IMR-90 (cell line): ENCODE measurements around the gene MED23. TPM values are rescaled to one million over a fixed set of nuclear protein-coding genes. Genes with fewer than 3 reads are reported as not detected.

Source experiments
- ATAC-seq: fragments of 200-7000 bp; cut with Tn5 transposase; 2 replicates; pipeline ENCODE4 v1.9.1; 2020; ENCODE audit warnings: low read depth, mild to moderate bottlenecking, moderate library complexity
- BruUV-seq: library from RNA; stranded (reverse); fragments of 400-500 nt; replicated peaks from 2 replicates; lab custom pipeline; 2021; lab: Mats Ljungman, UMichigan
- CTCF ChIA-PET: fragments of 300-600 bp; formaldehyde crosslinking; extraction: SDS; loops from one replicate; lab custom pipeline; 2021; ENCODE audit warnings: antibody characterized with exemption; lab: Yijun Ruan, JAX
- POLR2A ChIA-PET: fragments of 300-600 bp; sonication (Branson Sonifier 250); formaldehyde crosslinking; loops from one replicate; lab custom pipeline; 2022; ENCODE audit warnings: antibody characterized with exemption; ENCODE audit not compliant: unreplicated experiment; lab: Charles Lee
- DNase-seq: peaks from one replicate; pipeline ENCODE4 v3.0.0; 2013
- H2AFZ ChIP-seq: replicated peaks from 2 replicates; pipeline ENCODE3; 2013; ENCODE audit warnings: low read length, mild to moderate bottlenecking; ENCODE audit not compliant: poor library complexity
- H2AK5ac ChIP-seq: 2 replicates; pipeline ENCODE4 v1.6.1; 2013; ENCODE audit warnings: low read depth, low read length, inconsistent platforms
- H2AK9ac ChIP-seq: replicated peaks from 2 replicates; pipeline ENCODE3; 2013; ENCODE audit warnings: mild to moderate bottlenecking, low read depth, low read length, moderate library complexity; ENCODE audit not compliant: poor library complexity
- H2BK120ac ChIP-seq: 2 replicates; pipeline ENCODE4 v1.6.1; 2013; ENCODE audit warnings: low read depth, low read length, inconsistent platforms
- H2BK15ac ChIP-seq: 3 replicates; pipeline ENCODE4 v1.6.1; 2013; ENCODE audit warnings: low read depth, low read length, inconsistent platforms
- H2BK20ac ChIP-seq: 2 replicates; pipeline ENCODE4 v1.6.1; 2013; ENCODE audit warnings: low read depth, mild to moderate bottlenecking, inconsistent platforms, low read length, moderate library complexity
- H2BK5ac ChIP-seq: 2 replicates; pipeline ENCODE4 v1.6.1; 2013; ENCODE audit warnings: mild to moderate bottlenecking, low read depth, low read length, inconsistent platforms; ENCODE audit not compliant: poor library complexity, severe bottlenecking
- H3K14ac ChIP-seq: replicated peaks from 2 replicates; pipeline ENCODE4 v1.6.1; 2013; ENCODE audit warnings: low read depth, low read length, inconsistent platforms
- H3K18ac ChIP-seq: 2 replicates; pipeline ENCODE4 v1.6.1; 2013; ENCODE audit warnings: low read depth, low read length, control low read depth
- H3K23ac ChIP-seq: 2 replicates; pipeline ENCODE4 v1.6.1; 2013; ENCODE audit warnings: low read depth, low read length, inconsistent platforms
- H3K27ac ChIP-seq: 2 replicates; pipeline ENCODE4 v1.5.1; 2013; ENCODE audit warnings: mild to moderate bottlenecking, control low read depth, low read length; ENCODE audit not compliant: insufficient read depth
- H3K27me3 ChIP-seq: 2 replicates; pipeline ENCODE4 v1.6.1; 2013; ENCODE audit warnings: low read length; ENCODE audit not compliant: control insufficient read depth, insufficient read depth
- H3K36me3 ChIP-seq: 2 replicates; pipeline ENCODE4 v1.6.1; 2013; ENCODE audit warnings: low read length, mixed read lengths; ENCODE audit not compliant: control insufficient read depth, insufficient read depth
- H3K4ac ChIP-seq: 2 replicates; pipeline ENCODE4 v1.6.1; 2013; ENCODE audit warnings: low read depth, low read length, inconsistent platforms
- H3K4me1 ChIP-seq: 2 replicates; pipeline ENCODE4 v1.6.1; 2013; ENCODE audit warnings: low read length, mixed read lengths; ENCODE audit not compliant: control insufficient read depth, insufficient read depth
- H3K4me2 ChIP-seq: 2 replicates; pipeline ENCODE4 v1.6.1; 2013; ENCODE audit warnings: low read depth, mild to moderate bottlenecking, control low read depth, low read length, moderate library complexity
- H3K4me3 ChIP-seq: 2 replicates; pipeline ENCODE4 v1.5.1; 2013; ENCODE audit warnings: low read depth, mild to moderate bottlenecking, control low read depth, low read length, moderate library complexity; ENCODE audit not compliant: insufficient read depth
- H3K56ac ChIP-seq: 2 replicates; pipeline ENCODE4 v1.6.1; 2013; ENCODE audit warnings: low read length, inconsistent platforms; ENCODE audit not compliant: insufficient read depth; ENCODE audit errors: extremely low read depth
- H3K79me1 ChIP-seq, 2 experiments: 2 replicates each; pipeline ENCODE4 v1.6.1; 2013; ENCODE audit warnings: low read length in 2 of 2, inconsistent platforms in 1 of 2, low read depth in 1 of 2
- H3K9ac ChIP-seq: 2 replicates; pipeline ENCODE4 v1.6.1; 2013; ENCODE audit warnings: low read depth, low read length, control low read depth
- H3K9me1 ChIP-seq: 2 replicates; pipeline ENCODE4 v1.6.1; 2013; ENCODE audit warnings: low read length, inconsistent platforms; ENCODE audit not compliant: insufficient read depth
- H3K9me3 ChIP-seq: 2 replicates; pipeline ENCODE4 v1.6.1; 2013; ENCODE audit warnings: low read length; ENCODE audit not compliant: control insufficient read depth, insufficient read depth
- H4K20me1 ChIP-seq: 2 replicates; pipeline ENCODE4 v1.6.1; 2013; ENCODE audit warnings: low read length, inconsistent platforms; ENCODE audit not compliant: insufficient read depth
- H4K5ac ChIP-seq: 2 replicates; pipeline ENCODE4 v1.6.1; 2013; ENCODE audit warnings: mild to moderate bottlenecking, low read depth, low read length, control low read depth
- H4K8ac ChIP-seq, 2 experiments: 2 replicates each; pipeline ENCODE4 v1.6.1; 2013; ENCODE audit warnings: low read depth in 2 of 2, low read length in 2 of 2, control low read depth in 1 of 2, inconsistent platforms in 1 of 2
- H4K91ac ChIP-seq: 2 replicates; pipeline ENCODE4 v1.6.1; 2013; ENCODE audit warnings: low read depth, low read length, inconsistent platforms; ENCODE audit not compliant: insufficient read depth
- BHLHE40 ChIP-seq: fragments of 150-350 bp; IDR thresholded peaks from 2 replicates; pipeline ENCODE4 v1.6.1; 2016; ENCODE audit warnings: mild to moderate bottlenecking, low read depth, low read length
- CHD1 ChIP-seq: IDR thresholded peaks from 2 replicates; pipeline ENCODE4 v1.6.1; 2012; ENCODE audit warnings: low read depth, low read length, improper control_type of control experiment
- FOS ChIP-seq: fragments of 150-350 bp; IDR thresholded peaks from 2 replicates; pipeline ENCODE4 v1.6.1; 2016; ENCODE audit warnings: low read depth, low read length
- MAFK ChIP-seq: IDR thresholded peaks from 2 replicates; pipeline ENCODE4 v1.6.1; 2012; ENCODE audit warnings: low read depth, low read length, improper control_type of control experiment
- MAZ ChIP-seq: IDR thresholded peaks from 2 replicates; pipeline ENCODE4 v1.6.1; 2012; ENCODE audit warnings: low read depth, mild to moderate bottlenecking, low read length, improper control_type of control experiment, moderate library complexity, borderline replicate concordance
- MXI1 ChIP-seq: IDR thresholded peaks from 2 replicates; pipeline ENCODE4 v1.6.1; 2012; ENCODE audit warnings: low read depth, mild to moderate bottlenecking, low read length, moderate library complexity, borderline replicate concordance
- NFE2L2 ChIP-seq: fragments of 150-350 bp; IDR thresholded peaks from 2 replicates; pipeline ENCODE4 v1.6.1; 2016; ENCODE audit warnings: low read depth, mild to moderate bottlenecking, low read length
- RAD21 ChIP-seq: IDR thresholded peaks from 2 replicates; pipeline ENCODE4 v1.6.1; 2012; ENCODE audit warnings: low read length, improper control_type of control experiment
- RCOR1 ChIP-seq: IDR thresholded peaks from 2 replicates; pipeline ENCODE4 v1.6.1; 2012; ENCODE audit warnings: mild to moderate bottlenecking, low read length, improper control_type of control experiment; ENCODE audit not compliant: insufficient replicate concordance
- RFX5 ChIP-seq: IDR thresholded peaks from 2 replicates; pipeline ENCODE4 v1.8.0; 2012; ENCODE audit warnings: low read depth, mild to moderate bottlenecking, low read length, moderate library complexity
- WGBS, 2 experiments: methylation state at CpG; one replicate each; pipeline versions ENCODE4 v1.1.5 to v1.1.7; 2013; ENCODE audit warnings: missing lambda C conversion rate in 2 of 2; ENCODE audit not compliant: insufficient read length in 1 of 2; ENCODE audit errors: extremely low coverage in 2 of 2; 5-methylcytosine and 5-hydroxymethylcytosine counted together
- dilution Hi-C: fragments of 300-500 bp; cut with HindIII; formaldehyde crosslinking; loops from one replicate; pipeline ENCODE4 v1.14.3; 2018; ENCODE audit warnings: low sequenced_read_pairs; ENCODE audit not compliant: unreplicated experiment
- in situ Hi-C: fragments of 300-500 bp; cut with MboI; formaldehyde crosslinking; loops from 3 replicates; pipeline ENCODE4 v1.14.3; 2019; ENCODE audit warnings: low sequenced_read_pairs, inconsistent platforms, mixed read lengths
- intact Hi-C: fragments of 100-400 bp; cut with micrococcal nuclease; formaldehyde crosslinking; loops from 2 replicates; pipeline ENCODE4 v1.10.0; 2022
- polyA plus RNA-seq, 3 experiments: library from polyadenylated mRNA; depleted of rRNA; stranded (reverse); fragments of >200 nt; gene quantifications; 2 replicates each; pipeline ENCODE4 v1.2.3, GENCODE V29; 2012; ENCODE audit warnings: low replicate concordance in 1 of 3
- total RNA-seq: library from RNA; depleted of rRNA; stranded (reverse); fragments of >200 nt; gene quantifications from 2 replicates; pipeline ENCODE4 v1.2.3, GENCODE V29; 2012
- TF ChIP-seq, protein P1 (sequence below): fragments of 150-350 bp; IDR thresholded peaks from 2 replicates; pipeline ENCODE4 v1.6.1; 2016; ENCODE audit warnings: low read depth, mild to moderate bottlenecking, low read length, moderate library complexity, borderline replicate concordance
- TF ChIP-seq, protein P2 (sequence below): fragments of 150-350 bp; IDR thresholded peaks from 2 replicates; pipeline ENCODE4 v1.6.1; 2017; ENCODE audit warnings: mild to moderate bottlenecking, antibody characterized with exemption, low read length, low read depth
- TF ChIP-seq, protein P3 (sequence below): conservative IDR thresholded peaks from 2 replicates; pipeline ENCODE4 v1.5.1; 2012; ENCODE audit warnings: mild to moderate bottlenecking, low read depth, low read length, improper control_type of control experiment

MED23 gene
- total and polyA plus RNA-seq, 2 of the 4 experiments (the other 2 are of a cell fraction), result 16.0 to 40.7 TPM

DNA sequence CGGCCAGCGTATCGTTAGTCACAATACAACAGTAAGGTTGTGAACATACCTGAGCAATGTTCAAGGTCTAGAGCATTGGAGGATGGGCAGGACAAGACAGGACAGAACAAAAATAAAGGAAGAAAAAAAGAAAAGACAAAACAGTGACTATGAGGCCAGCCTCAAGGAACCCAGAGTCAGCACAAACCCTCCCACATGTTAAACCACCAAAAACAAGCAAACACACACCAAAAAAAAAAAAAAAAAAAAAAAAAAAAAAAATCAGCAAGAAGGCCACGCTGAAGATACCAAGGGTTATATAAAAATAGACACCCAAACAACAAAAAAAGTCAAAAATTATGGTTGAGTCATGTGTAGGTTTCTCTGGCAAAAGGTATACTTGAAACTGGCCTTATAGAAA lies 12.8 kb downstream of the MED23 start:
- no peak for DNase-seq
- Histone ChIP-seq H3K23ac (no peak overlapping the region), H3K4me3 (no peak overlapping the region), H2BK15ac (no peak overlapping the region), H2BK5ac (no peak overlapping the region), H3K4ac (no peak overlapping the region), H3K27ac (no peak overlapping the region), H3K9ac (no peak overlapping the region), H3K4me1 (no peaks in the 10 kb centered on the region), H4K20me1 (no peaks in the 10 kb centered on the region), H2BK120ac (no peak overlapping the region), H3K9me1 (no peaks in the 10 kb centered on the region), H3K56ac (no peak overlapping the region), H3K14ac (no peak overlapping the region), H2BK20ac (no peak overlapping the region), H4K5ac (no peak overlapping the region), H4K8ac (no peak overlapping the region), H3K18ac (no peak overlapping the region), H3K79me1 (no peaks in the 10 kb centered on the region; a peak in 2 of 4 replicates), H2AK9ac (no peak overlapping the region), H2AFZ (no peak overlapping the region), H4K91ac (no peak overlapping the region), H3K36me3 (peaks cover 20% of the 10 kb centered on the region), H3K9me3 (no peaks in the 10 kb centered on the region), H3K27me3 (no peaks in the 10 kb centered on the region), H3K4me2 (no peak overlapping the region), H2AK5ac (no peak overlapping the region)
- POLR2A ChIA-PET, result no interaction called here
- dilution Hi-C loops, result no loop called here
- CTCF ChIA-PET, result interaction anchor here (4.6 kb wide), 1 partner anchor 12 kb away, joined by 23 read pairs; the partner anchor contains the start of gene MED23
- ATAC-seq, result no peak
- WGBS, 2 experiments, result no CpG with 5 or more reads among the region's 4 CpGs
- in situ Hi-C loops, result no loop called here
- intact Hi-C loops, result no loop called here
- BruUV-seq, result no TSS peak
- TF ChIP-seq MAZ (no peak), RAD21 (no peak), MAFK (no peak), FOS (no peak), CHD1 (no peak), RFX5 (no peak), RCOR1 (no peak), BHLHE40 (no peak), NFE2L2 (no peak), MXI1 (no peak)
- TF ChIP-seq, protein P1, sequence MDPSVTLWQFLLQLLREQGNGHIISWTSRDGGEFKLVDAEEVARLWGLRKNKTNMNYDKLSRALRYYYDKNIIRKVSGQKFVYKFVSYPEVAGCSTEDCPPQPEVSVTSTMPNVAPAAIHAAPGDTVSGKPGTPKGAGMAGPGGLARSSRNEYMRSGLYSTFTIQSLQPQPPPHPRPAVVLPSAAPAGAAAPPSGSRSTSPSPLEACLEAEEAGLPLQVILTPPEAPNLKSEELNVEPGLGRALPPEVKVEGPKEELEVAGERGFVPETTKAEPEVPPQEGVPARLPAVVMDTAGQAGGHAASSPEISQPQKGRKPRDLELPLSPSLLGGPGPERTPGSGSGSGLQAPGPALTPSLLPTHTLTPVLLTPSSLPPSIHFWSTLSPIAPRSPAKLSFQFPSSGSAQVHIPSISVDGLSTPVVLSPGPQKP, result no peak
- TF ChIP-seq, protein P2, sequence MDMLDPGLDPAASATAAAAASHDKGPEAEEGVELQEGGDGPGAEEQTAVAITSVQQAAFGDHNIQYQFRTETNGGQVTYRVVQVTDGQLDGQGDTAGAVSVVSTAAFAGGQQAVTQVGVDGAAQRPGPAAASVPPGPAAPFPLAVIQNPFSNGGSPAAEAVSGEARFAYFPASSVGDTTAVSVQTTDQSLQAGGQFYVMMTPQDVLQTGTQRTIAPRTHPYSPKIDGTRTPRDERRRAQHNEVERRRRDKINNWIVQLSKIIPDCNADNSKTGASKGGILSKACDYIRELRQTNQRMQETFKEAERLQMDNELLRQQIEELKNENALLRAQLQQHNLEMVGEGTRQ, result no peak
- TF ChIP-seq, protein P3, sequence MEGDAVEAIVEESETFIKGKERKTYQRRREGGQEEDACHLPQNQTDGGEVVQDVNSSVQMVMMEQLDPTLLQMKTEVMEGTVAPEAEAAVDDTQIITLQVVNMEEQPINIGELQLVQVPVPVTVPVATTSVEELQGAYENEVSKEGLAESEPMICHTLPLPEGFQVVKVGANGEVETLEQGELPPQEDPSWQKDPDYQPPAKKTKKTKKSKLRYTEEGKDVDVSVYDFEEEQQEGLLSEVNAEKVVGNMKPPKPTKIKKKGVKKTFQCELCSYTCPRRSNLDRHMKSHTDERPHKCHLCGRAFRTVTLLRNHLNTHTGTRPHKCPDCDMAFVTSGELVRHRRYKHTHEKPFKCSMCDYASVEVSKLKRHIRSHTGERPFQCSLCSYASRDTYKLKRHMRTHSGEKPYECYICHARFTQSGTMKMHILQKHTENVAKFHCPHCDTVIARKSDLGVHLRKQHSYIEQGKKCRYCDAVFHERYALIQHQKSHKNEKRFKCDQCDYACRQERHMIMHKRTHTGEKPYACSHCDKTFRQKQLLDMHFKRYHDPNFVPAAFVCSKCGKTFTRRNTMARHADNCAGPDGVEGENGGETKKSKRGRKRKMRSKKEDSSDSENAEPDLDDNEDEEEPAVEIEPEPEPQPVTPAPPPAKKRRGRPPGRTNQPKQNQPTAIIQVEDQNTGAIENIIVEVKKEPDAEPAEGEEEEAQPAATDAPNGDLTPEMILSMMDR, result no peak
